KOPT-K1 (cell line): ENCODE data around the gene AKIRIN2.

Experiments used
- H3K27ac ChIP-seq: fragments of 200-600 bp; sonication (generic); 2 replicates; pipeline ENCODE4 v1.5.1; 2016; ENCODE audit warnings: antibody characterized with exemption, mild to moderate bottlenecking, low read depth, low read length; ENCODE audit not compliant: poor library complexity, severe bottlenecking
- H3K36me3 ChIP-seq: fragments of 200-600 bp; sonication (generic); 2 replicates; pipeline ENCODE4 v1.5.1; 2017; ENCODE audit warnings: antibody characterized with exemption, mild to moderate bottlenecking, low read length, moderate library complexity; ENCODE audit not compliant: insufficient read depth
- H3K9me3 ChIP-seq: fragments of 200-600 bp; sonication (generic); 2 replicates; pipeline ENCODE4 v1.5.1; 2017; ENCODE audit warnings: antibody characterized with exemption, low read length, mild to moderate bottlenecking; ENCODE audit not compliant: insufficient read depth, poor library complexity, severe bottlenecking

Gene AKIRIN2

DNA sequence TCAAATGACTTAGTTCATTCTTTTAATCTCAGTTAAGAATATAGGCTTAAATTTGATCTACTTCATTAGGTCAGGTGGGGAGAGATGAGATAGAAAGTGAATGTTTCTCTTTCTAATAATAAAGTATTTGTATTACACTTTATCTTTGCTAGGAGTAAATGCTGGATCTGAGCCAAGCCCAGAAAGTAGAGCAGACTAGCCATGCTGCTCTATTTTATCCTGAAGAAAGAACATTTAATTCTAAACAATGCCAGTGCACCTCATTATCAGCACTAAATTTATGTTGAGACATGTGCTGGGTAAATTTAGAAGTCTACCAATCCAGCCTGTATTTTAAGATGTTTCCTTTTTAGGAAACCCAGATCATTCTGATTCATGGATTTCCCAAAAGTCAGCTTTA, 43.5 kb downstream of the AKIRIN2 start:
- Histone ChIP-seq H3K27ac (no peak overlapping the region), H3K36me3 (peaks cover 42% of the 10 kb centered on the region), H3K9me3 (no peaks in the 10 kb centered on the region)

DNA sequence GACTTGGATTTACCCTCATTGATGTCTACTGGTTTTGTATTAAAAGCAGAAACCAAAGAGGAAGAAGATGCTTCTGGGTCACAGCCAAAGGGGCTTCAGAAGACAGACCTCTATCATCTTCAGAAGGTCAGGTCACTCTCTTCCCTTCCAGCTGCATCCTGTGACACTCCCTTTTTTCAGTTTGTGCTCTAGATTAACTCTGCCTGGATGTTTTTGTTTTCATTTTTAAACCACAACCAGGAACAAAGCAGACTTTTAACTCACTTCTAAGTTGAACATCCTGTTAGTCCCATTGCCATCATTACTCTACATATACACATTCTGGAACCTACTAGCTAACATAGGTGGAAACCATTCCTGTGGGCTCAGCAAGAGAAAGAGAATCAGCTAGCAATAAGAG, 45.2 kb downstream of the AKIRIN2 start:
- H3K36me3 ChIP-seq: peaks cover 34% of the 10 kb centered on the region
- H3K9me3 ChIP-seq: no peaks in the 10 kb centered on the region
- peak overlapping the region; percentile 44 for H3K27ac ChIP-seq

DNA sequence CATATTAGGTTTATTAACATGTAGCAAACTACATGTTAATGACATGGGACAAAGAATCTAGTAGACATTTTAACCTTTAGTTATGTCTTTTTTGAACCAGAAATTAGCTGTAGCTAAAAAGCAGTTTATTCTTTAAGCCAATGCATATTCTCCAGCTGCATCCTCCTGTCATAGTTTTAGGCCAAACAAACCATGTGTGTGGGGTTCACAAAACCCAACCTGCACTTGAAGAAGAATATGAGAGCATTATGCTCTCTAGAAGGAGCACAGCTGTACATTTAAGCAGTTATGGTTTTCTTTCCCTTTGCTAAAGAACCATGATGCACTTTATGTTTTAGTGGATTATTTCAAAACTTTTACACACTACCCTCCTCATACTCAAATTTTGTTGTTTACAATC, 46.2 kb downstream of the AKIRIN2 start:
- Histone ChIP-seq H3K36me3 (peaks cover 24% of the 10 kb centered on the region), H3K27ac (peak overlapping the region; percentile 44), H3K9me3 (no peaks in the 10 kb centered on the region)

DNA sequence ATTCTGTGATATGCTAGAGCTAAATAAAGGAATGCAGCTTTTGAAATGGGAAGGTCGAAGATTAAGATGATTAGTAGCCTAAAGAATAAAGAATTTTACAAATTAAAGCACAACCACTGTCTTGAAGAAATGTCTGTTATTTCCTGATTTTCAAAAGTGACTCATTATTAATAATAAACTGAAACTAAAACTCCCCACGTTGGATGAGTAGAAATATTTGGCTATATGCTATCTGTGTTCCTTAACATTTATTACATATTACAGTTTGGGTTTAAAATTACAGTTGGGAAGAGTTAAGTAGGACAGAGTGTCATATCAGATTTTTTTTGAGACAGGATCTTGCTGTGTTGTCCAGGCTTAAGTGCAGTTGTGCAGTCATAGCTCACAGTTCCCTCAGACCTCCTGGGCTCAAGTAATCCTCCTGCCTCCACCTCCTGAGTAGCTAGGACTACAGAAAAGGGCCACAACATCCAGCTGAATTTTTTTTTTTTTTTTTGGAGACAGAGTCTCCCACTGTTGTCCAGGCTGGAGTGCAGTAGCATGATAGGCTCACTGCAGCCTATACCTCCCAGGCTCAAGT, 47.1 kb downstream of the AKIRIN2 start:
- Histone ChIP-seq H3K9me3 (no peaks in the 10 kb centered on the region), H3K27ac (no peak overlapping the region), H3K36me3 (peaks cover 17% of the 10 kb centered on the region)

DNA sequence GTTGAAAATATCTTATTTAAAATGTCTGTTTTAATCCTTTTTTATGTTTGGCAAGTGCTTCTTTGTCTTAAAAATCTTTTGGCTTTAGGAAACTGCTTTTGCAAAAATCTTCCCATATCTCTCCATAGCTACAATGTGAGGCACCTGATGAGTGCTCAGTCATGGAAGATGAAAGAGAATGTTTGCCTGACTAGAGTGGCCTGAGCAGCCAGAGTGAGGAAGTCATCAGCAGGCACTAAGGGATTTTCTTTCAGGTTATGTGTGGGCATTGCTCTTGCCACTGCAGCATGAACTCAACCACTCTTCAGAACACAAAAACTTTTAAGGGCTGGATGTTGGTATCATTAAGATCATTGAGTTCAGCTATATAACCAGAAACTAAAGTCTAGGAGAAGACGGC, 47.9 kb downstream of the AKIRIN2 start:
- H3K9me3 ChIP-seq: no peaks in the 10 kb centered on the region
- peaks cover 11% of the 10 kb centered on the region for H3K36me3 ChIP-seq
- H3K27ac ChIP-seq: no peak overlapping the region

DNA sequence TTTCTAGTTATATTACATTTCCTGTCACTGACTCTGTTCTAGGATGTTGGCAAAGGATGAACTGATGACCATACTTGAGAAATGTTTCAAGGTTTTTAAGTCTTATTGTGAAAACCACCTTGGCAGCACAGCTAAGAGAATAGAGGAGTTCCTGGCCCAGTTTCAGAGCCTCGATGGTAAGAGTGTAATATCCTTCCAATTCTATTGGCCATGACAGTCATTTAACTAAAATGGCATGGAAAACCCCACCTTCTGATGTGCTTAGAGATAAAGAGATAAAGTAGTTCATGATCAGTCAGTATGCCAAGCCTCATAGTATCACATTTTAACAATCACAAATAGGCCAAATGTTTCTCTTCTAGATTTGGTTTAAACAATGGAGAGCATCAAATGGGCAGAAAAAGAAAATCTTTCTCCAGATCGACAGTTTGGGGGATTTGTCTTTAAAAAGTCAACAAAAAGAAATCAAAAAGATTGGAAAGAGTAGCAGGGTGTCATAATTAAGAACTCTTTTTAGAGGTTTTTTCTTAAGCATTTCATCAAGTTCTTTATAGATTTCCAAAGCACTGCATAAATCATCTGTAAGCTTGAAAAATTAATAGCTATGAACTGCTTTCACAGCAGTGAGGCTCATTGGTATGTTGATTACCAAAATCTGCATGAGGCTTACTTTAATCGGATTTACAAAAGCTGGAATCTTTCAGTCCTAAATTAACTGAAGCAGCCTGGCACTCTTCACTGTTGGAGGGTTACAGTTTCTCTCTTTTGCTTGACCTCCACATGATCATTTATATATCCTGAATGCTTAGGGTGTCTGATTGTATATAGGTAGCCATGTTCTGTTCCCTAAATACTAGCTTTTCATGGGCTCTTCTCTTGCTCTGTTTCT, 48.7 kb downstream of the AKIRIN2 start:
- Histone ChIP-seq H3K9me3 (no peaks in the 10 kb centered on the region), H3K36me3 (peaks cover 8% of the 10 kb centered on the region; the same call in 1 of the 2 replicates), H3K27ac (no peak overlapping the region)

DNA sequence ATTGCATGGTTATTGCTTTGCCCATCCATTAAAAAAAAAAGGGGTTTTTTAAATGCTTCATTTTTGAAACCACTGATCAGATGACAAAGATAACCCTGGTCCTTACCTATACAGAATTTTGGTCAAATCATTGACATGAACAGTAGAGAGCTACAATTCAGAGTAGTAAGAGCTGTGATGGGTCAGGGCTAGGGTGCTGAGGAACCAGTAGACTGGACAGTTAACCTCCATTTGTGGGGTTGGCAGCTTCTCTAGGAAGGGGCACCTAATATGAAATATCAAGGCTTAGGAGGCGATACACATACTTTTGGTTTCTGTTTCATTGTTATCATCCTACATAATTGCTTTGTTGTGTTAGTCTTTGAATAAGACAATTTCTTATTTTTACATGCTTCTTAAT, 57.0 kb downstream of the AKIRIN2 start:
- peak overlapping the region; percentile 85 for H3K27ac ChIP-seq
- H3K9me3 ChIP-seq: no peaks in the 10 kb centered on the region
- peaks cover 10% of the 10 kb centered on the region; the same call in 1 of the 2 replicates for H3K36me3 ChIP-seq

DNA sequence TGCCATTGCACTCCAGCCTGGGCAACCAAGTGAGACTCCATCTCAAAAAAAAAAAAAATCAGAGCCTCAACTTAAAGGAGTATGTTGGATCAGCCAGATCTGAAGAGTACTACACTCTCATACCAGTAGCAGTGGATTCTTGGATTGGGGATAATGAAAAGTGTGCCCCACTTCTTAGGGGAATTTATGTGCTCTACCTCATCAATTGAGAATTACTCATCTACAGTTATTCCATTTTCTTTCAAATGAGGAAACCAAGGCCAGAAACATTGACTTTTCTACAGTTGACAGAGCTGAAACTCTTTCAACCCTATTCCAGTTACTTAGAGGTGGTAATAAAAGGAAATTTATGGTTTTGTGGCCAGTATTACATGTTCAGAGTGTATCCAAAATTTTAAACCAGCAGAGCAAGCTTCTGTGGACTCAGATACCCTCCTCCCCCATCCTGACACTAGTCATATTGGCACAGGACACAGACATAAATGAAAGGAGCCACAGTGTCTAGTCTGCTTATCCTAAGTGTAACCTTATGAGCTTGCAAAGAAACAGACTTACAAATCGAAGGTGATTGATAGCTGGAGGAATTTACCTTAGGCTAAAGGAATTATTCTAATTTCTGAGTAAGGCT, 60.9 kb downstream of the AKIRIN2 start:
- H3K36me3 ChIP-seq: peaks cover 32% of the 10 kb centered on the region
- no peak overlapping the region for H3K27ac ChIP-seq
- no peaks in the 10 kb centered on the region for H3K9me3 ChIP-seq

DNA sequence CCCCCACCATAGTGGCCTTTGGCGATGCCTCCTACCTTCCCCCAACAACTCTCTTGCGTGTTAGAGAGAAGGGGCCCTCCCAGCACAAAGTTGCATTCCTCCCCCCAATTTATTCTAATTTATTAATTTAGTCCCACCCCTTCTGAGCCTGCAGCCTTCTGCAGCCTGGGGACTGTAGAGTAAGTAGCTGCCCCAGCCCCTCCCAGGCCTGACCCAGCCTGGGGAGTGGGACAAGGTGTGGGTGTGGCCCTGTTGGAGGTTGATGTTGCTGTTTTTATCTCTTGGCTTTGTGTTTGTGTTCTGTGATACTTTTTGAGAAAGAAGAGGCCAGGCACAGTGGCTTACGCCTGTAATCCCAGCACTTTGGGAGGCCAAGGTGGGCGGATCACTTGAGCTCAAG, 62.7 kb downstream of the AKIRIN2 start:
- H3K36me3 ChIP-seq: peaks cover 43% of the 10 kb centered on the region

DNA sequence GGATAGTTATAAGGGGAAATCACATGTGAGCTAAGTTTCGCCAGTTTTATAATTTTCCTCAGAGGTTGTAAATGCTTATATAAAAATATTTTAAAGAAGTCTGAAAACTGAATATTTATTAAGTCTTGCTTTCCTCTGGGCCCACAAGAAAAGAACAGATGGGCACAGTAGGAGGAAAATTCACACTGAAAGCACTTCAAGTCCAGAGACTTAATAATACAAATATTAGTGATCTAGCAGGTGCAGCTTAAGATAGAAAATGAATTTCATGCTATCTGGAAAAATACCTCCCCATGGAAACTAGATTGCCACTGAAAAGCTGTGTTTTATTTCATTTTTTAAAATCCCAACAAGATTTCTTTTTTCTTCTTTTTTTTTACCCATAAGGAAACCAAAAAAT, 64.9 kb downstream of the AKIRIN2 start:
- Histone ChIP-seq H3K36me3 (peaks cover 62% of the 10 kb centered on the region), H3K27ac (no peak overlapping the region)

More for the DNA sequence above, 62.7 kb downstream of the AKIRIN2 start:
- Histone ChIP-seq H3K27ac (no peak overlapping the region), H3K9me3 (no peaks in the 10 kb centered on the region)

DNA sequence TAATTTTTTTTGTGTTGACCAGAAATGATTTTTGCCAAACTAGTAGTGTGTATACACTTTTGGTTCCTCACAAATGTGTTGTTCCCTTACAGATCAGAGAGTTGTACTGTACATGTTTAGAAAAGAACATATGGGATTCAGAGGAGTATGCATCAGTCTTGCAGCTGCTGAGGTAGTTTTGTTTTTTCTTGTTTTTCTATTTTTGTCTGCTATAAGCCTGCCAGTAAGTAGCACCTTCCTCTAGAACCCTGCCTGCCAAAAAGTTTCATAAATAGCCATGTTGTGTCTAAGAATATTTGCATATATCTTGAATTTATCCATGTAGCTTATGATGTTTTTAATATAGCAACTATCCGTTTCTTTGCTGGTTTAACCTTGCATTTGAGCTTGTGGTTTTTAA, 65.7 kb downstream of the AKIRIN2 start:
- Histone ChIP-seq H3K36me3 (peaks cover 65% of the 10 kb centered on the region), H3K27ac (no peak overlapping the region), H3K9me3 (no peaks in the 10 kb centered on the region)

More for the DNA sequence above, 64.9 kb downstream of the AKIRIN2 start:
- H3K9me3 ChIP-seq: no peaks in the 10 kb centered on the region

DNA sequence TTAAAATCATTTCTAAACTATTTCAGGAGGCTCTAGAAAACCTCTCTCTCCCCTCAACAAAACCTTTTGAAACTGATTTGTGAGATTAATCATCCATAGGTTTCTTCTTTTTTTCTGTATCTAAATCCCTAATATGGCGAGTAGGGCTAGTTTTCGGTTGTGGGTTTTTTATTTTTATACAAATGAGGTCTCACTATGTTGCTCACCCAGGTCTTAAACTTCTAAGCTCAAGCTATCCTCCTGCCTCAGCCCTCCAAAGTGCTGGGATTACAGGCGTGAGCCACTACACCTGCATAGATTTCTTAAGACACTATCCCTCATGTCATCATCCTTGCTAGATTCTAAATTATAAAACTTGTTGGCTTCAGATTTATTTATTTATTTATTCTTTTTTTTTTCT, 68.2 kb downstream of the AKIRIN2 start:
- Histone ChIP-seq H3K9me3 (no peaks in the 10 kb centered on the region), H3K27ac (no peak overlapping the region), H3K36me3 (peaks cover 73% of the 10 kb centered on the region)

DNA sequence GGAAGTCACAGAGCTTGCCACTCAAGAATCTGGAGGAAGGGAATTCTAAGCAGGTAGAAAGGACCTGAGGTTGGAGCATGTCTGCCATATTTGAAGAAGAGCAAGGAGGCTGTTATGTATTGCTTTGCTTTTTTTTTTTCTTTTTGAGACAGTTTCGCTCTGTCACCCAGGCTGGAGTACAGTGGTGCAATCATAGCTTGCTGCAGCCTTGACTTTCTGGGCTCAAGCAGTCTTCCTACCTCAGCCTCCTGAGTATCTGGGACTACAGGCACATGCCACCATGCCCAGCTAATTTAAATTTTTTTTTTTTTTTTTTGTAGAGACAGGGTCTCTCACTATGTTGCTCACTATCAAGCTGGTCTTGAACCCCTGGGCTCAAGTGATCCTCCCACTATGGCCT, 71.3 kb downstream of the AKIRIN2 start:
- H3K36me3 ChIP-seq: peaks cover 64% of the 10 kb centered on the region
- H3K9me3 ChIP-seq: no peaks in the 10 kb centered on the region

DNA sequence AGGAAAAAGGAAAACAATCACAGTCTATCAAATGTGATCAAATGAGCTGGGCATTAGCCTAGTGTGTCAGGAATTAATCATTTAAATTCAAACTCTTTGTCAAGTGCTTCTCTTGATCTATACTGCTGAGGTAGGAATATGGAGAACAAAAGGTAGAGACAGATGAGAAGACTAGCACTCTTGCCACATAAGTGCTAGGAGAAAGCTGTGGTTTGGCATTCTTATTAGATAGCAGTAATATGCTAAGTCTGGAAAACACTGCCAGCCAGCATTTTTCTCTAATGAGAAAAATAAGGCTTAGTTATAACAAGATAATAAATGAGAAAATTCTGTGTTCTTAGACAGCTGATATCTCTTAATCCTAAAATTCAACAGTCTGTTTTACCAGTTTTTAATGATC, 73.2 kb downstream of the AKIRIN2 start:
- peaks cover 54% of the 10 kb centered on the region for H3K36me3 ChIP-seq
- H3K27ac ChIP-seq: no peak overlapping the region
- no peaks in the 10 kb centered on the region for H3K9me3 ChIP-seq

More for the DNA sequence above, 71.3 kb downstream of the AKIRIN2 start:
- no peak overlapping the region for H3K27ac ChIP-seq

DNA sequence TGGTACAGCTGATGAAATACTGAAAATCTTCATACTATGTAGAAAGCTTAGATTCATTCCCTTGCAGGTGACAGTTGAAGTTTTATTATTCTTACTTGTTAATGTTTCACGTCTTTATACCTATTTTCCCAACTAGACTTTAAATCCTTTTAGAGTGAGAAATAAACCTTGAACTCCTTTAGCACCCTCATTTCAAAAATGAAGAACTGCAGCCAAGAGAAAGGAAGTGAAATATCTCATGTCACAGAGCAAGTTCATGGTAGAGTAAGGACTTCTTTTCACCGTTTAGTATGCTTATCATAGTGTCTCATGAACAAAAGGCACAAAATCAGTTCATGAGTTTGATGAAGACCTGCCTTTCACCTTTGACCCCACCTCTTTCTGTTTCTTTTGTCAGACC, 73.6 kb downstream of the AKIRIN2 start:
- Histone ChIP-seq H3K36me3 (peaks cover 54% of the 10 kb centered on the region), H3K27ac (no peak overlapping the region)

More for the DNA sequence above, 73.6 kb downstream of the AKIRIN2 start:
- no peaks in the 10 kb centered on the region for H3K9me3 ChIP-seq
